TTC549 (cell line): Measurements from ENCODE around the gene SNAPIN.
"Not testable (repeated sequence)": the region's sequence is repeated elsewhere in the genome, so short reads cannot be mapped to it uniquely, and the experiment has no call there.

ENCODE experiments used
- FAIRE-seq: peaks from 2 replicates; lab custom pipeline; 2012; peaks lifted over from hg19 to GRCh38; lab: Jason Lieb, UNC

SNAPIN gene

DNA sequence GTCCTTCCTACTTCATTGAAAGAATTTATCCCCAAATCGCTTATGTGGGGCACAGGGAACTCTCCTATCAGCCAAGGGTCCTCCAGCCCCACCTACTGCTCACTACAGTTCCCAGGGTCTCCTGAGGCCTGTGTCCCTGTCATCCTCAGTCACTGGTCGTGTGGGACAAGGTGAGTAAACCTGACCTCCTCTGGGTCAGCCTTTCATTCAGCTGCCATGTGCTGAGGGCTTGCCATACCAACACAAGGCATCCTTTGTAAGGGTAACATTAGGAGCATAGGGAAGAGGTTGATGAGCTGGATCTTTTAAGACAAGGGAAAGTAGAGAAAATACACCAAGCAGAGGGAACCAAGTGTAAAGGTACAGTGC, 11.2 kb upstream of the SNAPIN start:
- no peak for FAIRE-seq

DNA sequence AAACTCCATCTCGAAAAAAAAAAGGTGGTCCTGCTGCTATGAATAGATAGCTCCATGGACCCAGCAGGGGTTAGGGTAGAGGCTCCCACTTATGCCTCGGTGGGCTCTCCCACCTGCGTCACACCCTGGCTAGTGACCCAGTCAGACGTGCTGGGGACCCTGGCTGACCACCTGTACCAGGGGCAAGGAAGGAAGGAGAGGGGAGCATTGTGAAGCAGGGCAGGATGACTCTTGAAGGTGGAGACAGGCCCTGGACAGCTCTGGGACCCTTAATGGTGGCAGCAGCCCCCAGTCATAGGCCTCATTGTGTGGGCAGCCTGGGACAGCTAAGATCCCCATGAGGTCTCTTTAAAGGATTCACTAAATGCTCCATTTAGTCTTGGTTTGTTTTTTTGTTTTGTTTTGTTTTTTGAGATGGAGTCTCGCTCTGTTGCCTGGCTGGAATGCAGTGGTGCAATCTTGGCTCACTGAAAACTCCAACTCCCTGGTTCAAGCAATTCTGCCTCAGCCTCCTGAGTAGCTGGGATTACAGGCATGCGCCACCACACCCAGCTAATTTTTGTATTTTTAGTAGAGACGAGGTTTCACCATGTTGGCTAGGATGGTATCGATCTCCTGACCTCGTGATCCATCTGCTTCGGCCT, 10.4 kb upstream of the SNAPIN start:
- no peak for FAIRE-seq

- FAIRE-seq: no peak
These were observed 9.2 kb upstream of the SNAPIN start for GRCh38 chr1:153649137-153649862.

GRCh38 chr1:153649863-153650235, 8.7 kb upstream of the SNAPIN start:
- FAIRE-seq: no peak

DNA sequence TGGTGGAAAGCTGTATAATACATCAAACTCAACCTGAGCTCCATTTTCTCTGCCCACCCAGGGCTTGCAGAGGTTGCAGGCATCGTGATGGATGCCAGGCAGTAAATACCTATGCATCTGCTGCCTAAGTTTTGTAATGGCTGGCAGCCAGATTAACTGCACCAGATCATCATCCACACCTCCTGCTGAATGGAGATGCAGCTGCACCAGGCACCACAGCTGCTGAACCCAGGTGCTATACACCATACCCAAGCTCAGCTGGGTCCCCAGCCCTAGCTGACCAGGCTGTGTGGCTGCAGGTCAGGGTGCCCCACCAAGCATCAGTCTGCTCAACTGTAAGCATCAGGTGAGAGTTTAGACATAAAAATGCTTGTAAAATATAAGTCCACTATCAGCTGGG, 6.7 kb upstream of the SNAPIN start:
- FAIRE-seq: no peak

DNA sequence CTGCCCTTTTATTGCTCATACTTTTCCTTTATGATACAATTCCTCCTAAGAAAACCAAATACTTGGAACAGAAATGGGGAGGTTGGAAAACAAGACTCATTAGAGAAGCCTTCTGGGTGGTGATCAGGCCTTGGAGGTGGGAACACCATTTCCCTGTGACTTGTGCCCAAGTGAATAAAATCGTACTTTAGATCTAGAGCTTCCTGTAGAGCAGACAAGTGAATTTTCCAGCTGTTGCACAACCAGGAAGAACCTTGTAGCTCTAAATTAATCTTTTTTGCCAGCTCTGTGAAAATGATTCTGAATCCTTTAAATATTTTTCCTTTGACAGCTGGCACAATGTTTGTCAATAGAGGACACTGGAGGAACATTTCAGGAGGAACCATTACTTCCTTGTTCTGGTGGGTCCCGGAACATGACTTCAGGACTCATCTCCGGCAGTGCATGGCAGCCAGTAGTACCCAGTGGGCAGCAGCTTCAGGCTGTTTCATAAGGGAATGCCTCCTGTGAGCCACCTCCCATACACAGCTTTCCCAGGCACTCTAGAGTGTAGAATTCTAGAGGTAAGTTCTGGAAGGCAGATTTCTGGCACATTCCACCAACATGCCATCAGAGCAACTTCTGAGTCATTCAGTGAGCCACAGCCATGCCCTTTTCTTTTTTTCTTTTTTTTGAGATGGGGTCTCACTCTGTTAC, 5.5 kb upstream of the SNAPIN start:
- FAIRE-seq: no peak

- FAIRE-seq: no peak
These were observed 3.2 kb upstream of the SNAPIN start for GRCh38 chr1:153655333-153655732.

DNA sequence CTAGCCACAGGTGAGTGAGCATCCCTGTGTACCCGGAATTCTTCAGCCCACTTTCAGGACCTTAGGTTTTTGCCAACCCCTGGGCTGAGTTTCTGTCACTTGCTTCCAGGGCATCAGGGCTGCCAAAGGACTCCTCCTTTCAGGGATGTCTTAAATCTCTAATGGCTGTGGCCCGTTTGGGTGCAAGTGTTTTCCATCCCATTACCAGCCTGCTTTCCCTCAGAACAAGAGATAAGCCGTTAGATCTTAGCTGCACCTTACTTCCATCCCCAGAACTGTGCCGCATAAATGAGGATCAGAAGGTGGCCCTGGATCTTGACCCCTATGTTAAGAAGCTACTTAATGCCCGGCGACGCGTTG, 652 bp downstream of the SNAPIN start:
- FAIRE-seq: no peak

DNA sequence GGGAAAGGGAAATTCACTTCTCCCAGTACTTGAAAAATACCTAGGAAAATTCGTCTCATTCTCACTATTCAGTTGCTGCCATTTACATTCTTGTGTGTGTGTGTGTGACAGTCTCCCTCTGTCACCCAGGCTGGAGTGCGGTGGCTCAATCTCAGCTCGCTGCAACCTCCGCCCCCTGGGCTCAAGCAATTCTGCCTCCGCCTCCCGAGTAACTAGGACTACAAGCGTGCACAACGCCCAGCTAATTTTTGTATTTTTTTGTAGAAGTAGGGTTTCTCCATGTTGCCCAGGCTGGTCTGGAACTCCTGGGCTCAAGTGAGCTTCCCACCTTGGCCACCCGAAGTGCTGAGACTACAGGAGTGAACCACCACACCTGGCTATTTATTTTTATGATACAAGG, 1.2 kb downstream of the SNAPIN start:
- FAIRE-seq: no peak

DNA sequence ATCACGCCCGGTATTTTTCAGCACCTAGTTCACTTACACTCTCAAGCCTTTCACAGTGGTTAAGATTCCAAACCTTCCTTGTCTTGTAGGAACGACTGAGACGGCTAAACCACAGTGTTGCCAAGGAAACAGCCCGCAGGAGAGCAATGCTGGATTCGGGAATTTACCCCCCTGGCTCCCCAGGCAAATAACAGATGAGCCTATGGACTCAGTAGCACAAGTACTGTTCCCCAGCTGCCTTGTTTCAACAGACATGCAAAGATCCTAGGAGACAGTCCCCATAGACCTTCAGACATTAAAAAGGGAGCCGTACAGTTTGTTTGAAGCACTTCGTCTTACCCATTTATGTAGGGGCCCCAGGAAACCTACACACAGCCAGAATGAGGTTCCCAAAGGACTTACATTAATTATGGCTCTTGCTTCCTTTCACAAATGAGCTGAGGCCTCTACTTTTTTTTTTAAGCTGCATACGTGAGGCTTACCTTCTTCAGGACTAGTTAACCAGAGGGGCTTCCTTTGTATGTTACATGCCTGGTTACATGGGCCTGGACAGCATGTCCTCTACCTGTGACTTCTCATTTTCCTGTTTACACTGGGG, 2.7 kb downstream of the SNAPIN start:
- FAIRE-seq: peak; percentile 29

DNA sequence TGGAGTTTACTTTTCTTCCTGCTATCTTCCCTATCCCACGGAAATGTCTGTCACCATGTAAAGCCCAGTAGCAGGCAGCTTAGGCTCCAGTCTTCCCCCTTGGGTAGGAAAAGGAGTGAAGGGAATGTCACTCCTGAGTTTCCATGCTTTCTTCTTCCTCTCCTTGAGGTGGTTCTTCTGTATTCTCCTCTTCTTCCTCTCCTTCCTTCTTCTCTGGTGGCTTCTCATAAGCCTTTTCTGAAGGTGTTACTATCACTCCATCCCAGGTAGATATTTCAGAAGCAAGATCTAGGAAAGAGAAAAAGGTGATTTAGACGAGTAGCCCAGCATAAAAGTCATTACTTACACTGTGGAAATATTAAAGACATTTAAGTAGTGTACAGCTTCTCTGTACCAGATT, 3.8 kb downstream of the SNAPIN start:
- FAIRE-seq: no peak

DNA sequence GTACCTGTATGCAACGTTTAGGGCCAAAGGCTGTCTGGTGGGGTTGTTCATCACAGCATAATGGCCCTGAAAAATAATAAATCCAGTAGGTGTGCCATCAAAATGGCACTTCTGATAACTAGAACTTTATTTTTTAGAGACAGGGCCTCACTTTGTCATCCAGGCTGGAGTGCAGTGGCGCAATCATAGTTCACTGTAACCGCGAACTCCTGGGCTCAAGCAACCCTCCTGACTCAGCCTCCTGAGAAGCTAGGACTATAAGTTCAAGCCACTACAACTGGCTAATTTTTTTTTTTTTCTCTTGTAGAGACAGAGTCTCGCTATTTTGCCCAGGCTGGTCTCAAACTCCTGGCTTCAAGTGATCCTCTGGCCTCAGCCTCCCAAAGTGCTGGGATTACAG, 4.7 kb downstream of the SNAPIN start:
- FAIRE-seq: no peak

DNA sequence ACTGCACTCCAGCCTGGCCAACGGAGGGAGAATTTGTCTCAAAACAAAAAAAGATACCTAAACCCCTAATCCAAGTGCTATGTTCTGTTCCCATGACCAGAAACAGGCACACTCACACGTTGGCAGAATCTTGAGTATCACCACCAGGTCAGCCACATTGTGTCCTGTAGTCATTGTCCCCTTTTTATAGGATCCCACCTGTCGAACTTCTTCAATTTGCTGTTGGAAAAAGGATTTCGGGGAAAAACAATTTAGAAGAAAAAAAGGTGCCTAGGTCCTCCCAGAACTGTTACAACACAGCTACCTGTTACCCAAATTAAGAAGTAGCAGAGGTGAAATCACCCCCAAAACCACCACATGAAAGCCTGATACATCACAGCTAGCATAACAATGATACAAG, 8.9 kb downstream of the SNAPIN start:
- FAIRE-seq: no peak

DNA sequence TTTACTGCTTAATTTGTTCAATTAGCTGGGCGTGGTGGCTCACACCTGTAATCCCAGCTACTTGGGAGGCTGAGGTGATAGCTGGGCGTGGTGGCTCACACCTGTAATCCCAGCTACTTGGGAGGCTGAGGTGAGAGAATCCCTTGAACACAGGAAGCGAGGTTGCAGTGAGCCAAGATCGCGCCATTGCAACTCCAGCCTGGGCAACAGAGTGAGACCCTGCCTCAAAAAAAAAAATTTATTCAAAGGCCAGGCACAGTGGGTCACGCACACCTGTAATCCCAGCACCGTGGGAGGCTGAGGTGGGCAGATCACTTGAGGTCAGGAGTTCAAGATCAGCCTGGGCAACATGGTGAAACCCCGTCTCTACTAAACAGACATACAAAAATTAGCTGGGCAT, 10.2 kb downstream of the SNAPIN start:
- FAIRE-seq: not testable (repeated sequence)

DNA sequence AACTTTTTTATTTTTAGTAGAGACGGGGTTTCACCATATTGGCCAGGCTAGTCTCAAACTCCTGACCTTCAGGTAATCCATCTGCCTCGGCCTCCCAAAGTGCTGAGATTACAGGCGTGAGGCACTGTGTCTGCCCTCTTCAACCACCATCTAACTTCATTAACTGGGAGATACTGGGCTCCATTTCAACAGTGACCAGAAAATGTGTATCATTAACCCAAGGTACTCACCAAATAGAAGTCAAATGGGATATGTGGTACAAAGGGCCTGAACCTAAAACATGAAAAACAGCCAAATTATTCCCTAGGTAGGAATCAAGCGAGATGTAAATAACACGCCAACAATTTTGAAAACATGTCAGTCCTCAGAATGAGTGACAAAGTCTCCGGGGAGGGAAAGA, 11.1 kb downstream of the SNAPIN start:
- no peak for FAIRE-seq

DNA sequence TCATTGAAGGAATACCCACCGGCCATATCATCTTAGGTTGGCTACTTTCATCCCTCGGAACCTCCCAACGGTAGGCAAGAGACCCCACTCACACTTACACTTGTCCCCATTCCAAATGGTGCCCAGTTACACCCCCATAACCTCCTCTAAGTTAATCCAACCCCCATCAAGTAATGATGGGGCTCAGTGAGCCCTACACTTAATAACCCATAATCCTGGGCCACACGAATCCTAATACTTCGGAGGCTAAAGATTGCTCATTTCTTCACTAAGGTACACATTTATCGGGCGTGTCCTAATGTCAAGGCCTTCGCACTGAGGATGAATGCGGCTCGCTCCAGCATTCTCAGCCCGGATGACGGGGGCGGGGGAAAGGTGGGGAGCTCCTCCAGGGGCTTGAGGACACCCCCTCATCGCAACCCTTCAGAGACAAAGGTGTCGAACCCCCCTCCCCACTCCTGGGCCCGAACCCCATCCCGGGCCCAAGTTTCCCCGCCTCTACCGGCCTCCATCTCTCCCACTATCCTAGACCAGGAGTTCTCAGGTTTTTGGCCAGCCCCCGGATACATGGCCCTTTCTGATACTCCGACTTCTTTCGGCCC, 11.9 kb downstream of the SNAPIN start:
- no peak for FAIRE-seq

GRCh38 chr1:153670859-153671627, 12.5 kb downstream of the SNAPIN start, which contains the start of gene ILF2:
TSS of gene ILF2 (minus strand) at chr1:153670993. CDS start at chr1:153670922, 71 bp downstream.
- peak; percentile 100 for FAIRE-seq

DNA sequence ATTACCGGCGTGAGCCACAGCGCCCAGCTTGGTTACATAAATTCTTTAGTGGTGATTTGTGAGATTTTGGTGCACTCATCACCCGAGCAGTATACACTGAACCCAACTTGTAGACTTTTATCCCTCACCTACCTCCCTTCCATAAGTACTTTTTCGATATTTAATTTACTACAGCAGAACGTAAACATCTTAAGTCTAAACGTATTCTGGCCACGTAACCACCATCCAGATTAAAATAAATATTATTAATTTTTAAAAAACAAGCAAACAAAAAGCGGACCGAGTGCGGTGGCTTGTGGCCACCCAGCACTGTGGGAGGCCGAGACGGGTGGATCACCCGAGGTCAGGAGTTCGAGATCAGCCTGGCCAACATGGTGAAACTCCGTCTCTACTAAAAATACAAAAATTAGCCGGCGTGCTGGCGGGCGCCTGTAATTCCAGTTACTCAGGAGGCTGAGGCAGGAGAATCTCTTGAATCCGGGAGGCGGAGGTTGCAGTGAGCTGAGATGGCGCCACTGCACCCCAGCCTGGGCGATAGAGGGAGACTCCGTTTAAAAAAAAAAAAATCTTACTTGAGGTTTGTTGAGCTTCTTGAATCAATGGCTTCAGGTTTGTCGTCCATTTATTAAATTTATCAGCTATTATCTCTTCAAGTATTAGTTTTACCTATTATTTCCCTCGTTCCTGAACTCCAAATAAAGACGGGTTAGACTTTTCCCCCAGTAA, 13.3 kb downstream of the SNAPIN start:
- not testable (repeated sequence) for FAIRE-seq

DNA sequence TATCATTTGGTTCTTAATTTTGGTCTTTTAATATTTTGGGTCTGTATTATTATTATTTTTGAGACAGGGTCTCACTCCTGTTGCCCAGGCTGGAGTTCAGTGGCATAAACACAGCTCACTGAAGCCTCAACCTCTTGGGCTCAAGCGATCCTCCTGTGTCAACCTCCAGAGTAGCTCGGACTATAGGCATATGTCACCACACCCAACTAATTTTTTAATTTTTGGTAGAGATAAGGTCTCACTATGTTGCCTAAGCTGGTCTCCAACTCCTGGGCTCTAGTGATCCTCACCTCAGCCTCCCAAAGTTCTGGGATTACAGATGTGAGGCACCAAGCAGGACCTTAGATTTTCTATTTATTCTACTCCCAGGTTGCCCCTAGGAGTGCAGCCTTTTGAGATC, 15.0 kb downstream of the SNAPIN start:
- FAIRE-seq: no peak

GRCh38 chr1:153677718-153678518, 19.4 kb downstream of the SNAPIN start:
- peak; percentile 60 for FAIRE-seq
